ENCODE measurements around the gene TSPAN19.

DNA sequence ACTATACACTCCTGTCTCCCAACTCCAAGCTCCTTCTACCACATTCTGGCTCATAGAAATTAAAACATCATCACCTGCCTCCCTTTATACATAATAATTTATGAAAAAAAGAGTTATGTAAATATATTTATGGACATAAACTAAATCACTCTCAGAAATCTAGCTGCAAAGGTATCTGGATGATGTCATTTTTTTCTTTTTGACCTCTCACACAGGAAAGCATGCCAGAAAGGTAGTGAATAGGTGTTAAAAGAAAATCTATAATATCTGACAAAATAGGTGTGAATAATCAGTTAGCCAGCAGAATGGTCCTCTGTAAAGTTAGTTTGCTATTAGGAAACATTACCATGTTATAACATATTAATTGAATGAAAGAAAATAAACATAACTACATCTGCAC lies 7.8 kb upstream of the TSPAN19 start:
- TF ChIP-seq, protein P1, sequence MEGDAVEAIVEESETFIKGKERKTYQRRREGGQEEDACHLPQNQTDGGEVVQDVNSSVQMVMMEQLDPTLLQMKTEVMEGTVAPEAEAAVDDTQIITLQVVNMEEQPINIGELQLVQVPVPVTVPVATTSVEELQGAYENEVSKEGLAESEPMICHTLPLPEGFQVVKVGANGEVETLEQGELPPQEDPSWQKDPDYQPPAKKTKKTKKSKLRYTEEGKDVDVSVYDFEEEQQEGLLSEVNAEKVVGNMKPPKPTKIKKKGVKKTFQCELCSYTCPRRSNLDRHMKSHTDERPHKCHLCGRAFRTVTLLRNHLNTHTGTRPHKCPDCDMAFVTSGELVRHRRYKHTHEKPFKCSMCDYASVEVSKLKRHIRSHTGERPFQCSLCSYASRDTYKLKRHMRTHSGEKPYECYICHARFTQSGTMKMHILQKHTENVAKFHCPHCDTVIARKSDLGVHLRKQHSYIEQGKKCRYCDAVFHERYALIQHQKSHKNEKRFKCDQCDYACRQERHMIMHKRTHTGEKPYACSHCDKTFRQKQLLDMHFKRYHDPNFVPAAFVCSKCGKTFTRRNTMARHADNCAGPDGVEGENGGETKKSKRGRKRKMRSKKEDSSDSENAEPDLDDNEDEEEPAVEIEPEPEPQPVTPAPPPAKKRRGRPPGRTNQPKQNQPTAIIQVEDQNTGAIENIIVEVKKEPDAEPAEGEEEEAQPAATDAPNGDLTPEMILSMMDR (tag by site-specific recombination; IDR thresholded peaks at IDR 0.05): no peak
- no peak for TF ChIP-seq ZNF629 (tag by site-specific recombination; IDR thresholded peaks at IDR 0.05)
- no peak for TF ChIP-seq GLI4 (tag by site-specific recombination; IDR thresholded peaks at IDR 0.05)
- TF ChIP-seq, protein P2, sequence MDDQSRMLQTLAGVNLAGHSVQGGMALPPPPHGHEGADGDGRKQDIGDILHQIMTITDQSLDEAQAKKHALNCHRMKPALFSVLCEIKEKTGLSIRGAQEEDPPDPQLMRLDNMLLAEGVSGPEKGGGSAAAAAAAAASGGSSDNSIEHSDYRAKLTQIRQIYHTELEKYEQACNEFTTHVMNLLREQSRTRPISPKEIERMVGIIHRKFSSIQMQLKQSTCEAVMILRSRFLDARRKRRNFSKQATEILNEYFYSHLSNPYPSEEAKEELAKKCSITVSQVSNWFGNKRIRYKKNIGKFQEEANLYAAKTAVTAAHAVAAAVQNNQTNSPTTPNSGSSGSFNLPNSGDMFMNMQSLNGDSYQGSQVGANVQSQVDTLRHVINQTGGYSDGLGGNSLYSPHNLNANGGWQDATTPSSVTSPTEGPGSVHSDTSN (CRISPR knock-in tag; IDR thresholded peaks at IDR 0.05): no peak
- TF ChIP-seq ZNF221 (tag by site-specific recombination; IDR thresholded peaks at IDR 0.05; ENCODE audit: borderline replicate concordance): no peak
- TF ChIP-seq, protein P3, sequence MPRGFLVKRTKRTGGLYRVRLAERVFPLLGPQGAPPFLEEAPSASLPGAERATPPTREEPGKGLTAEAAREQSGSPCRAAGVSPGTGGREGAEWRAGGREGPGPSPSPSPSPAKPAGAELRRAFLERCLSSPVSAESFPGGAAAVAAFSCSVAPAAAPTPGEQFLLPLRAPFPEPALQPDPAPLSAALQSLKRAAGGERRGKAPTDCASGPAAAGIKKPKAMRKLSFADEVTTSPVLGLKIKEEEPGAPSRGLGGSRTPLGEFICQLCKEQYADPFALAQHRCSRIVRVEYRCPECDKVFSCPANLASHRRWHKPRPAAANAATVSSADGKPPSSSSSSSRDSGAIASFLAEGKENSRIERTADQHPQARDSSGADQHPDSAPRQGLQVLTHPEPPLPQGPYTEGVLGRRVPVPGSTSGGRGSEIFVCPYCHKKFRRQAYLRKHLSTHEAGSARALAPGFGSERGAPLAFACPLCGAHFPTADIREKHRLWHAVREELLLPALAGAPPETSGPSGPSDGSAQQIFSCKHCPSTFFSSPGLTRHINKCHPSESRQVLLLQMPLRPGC (tag by site-specific recombination; IDR thresholded peaks at IDR 0.05): no peak
- TF ChIP-seq ZNF530 (tag by site-specific recombination; IDR thresholded peaks at IDR 0.05; ENCODE audit: low read depth): no peak
- TF ChIP-seq, protein P4, sequence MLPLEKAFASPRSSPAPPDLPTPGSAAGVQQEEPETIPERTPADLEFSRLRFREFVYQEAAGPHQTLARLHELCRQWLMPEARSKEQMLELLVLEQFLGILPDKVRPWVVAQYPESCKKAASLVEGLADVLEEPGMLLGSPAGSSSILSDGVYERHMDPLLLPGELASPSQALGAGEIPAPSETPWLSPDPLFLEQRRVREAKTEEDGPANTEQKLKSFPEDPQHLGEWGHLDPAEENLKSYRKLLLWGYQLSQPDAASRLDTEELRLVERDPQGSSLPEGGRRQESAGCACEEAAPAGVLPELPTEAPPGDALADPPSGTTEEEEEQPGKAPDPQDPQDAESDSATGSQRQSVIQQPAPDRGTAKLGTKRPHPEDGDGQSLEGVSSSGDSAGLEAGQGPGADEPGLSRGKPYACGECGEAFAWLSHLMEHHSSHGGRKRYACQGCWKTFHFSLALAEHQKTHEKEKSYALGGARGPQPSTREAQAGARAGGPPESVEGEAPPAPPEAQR (tag by site-specific recombination; IDR thresholded peaks at IDR 0.05): no peak
